Measurements from ENCODE around the gene KCNJ12.
"Not testable (repeated sequence)": the region's sequence is repeated elsewhere in the genome, so short reads cannot be mapped to it uniquely, and the experiment has no call there.

DNA sequence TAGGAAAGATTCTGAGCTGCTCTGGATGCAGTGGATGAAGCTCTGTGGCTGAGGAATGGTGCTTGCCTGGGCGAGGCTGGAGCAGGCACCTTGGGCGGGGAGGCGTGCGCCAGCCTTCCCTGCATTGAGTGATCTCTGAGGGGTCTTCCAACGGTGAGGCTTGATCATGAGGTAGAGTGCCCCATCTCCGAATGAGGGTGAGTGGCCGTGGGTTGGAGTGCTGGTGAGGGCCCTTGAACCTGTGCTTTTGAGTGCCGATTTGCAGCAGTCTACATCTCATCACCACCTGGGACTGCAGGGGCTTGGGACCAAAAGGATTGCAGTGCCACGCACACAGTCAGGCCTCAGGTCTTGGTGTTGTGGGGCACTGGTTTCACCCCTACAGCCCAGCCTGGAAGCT is 34.2 kb downstream of the KCNJ12 start:
- TF ChIP-seq PHB2 (IDR thresholded peaks at IDR 0.05; ENCODE audit: partially characterized antibody); TCF12 (IDR thresholded peaks at IDR 0.05); TCF12 (CRISPR knock-in tag; IDR thresholded peaks at IDR 0.05); CHD2 (IDR thresholded peaks at IDR 0.05; ENCODE audit: low read depth, low read length); ZNF263 (CRISPR knock-in tag; IDR thresholded peaks at IDR 0.05); REST (IDR thresholded peaks at IDR 0.05; ENCODE audit: borderline replicate concordance in 1 of 2, low read depth in 1 of 2, low read length in 2 of 2); MEIS2 (CRISPR knock-in tag; IDR thresholded peaks at IDR 0.05); ZBTB40 (IDR thresholded peaks at IDR 0.05); ZBTB40 (CRISPR knock-in tag; IDR thresholded peaks at IDR 0.05); ZNF343 (CRISPR knock-in tag; IDR thresholded peaks at IDR 0.05); POLR2A (IDR thresholded peaks at IDR 0.05; ENCODE audit: insufficient read depth in 1 of 2, low read depth in 2 of 2, low read length in 2 of 2): not testable (repeated sequence)
- TF ChIP-seq, protein P1, sequence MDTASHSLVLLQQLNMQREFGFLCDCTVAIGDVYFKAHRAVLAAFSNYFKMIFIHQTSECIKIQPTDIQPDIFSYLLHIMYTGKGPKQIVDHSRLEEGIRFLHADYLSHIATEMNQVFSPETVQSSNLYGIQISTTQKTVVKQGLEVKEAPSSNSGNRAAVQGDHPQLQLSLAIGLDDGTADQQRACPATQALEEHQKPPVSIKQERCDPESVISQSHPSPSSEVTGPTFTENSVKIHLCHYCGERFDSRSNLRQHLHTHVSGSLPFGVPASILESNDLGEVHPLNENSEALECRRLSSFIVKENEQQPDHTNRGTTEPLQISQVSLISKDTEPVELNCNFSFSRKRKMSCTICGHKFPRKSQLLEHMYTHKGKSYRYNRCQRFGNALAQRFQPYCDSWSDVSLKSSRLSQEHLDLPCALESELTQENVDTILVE (CRISPR knock-in tag; IDR thresholded peaks at IDR 0.05), result not testable (repeated sequence)
- TF ChIP-seq, protein P2, sequence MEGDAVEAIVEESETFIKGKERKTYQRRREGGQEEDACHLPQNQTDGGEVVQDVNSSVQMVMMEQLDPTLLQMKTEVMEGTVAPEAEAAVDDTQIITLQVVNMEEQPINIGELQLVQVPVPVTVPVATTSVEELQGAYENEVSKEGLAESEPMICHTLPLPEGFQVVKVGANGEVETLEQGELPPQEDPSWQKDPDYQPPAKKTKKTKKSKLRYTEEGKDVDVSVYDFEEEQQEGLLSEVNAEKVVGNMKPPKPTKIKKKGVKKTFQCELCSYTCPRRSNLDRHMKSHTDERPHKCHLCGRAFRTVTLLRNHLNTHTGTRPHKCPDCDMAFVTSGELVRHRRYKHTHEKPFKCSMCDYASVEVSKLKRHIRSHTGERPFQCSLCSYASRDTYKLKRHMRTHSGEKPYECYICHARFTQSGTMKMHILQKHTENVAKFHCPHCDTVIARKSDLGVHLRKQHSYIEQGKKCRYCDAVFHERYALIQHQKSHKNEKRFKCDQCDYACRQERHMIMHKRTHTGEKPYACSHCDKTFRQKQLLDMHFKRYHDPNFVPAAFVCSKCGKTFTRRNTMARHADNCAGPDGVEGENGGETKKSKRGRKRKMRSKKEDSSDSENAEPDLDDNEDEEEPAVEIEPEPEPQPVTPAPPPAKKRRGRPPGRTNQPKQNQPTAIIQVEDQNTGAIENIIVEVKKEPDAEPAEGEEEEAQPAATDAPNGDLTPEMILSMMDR (CRISPR knock-in tag; IDR thresholded peaks at IDR 0.05), result not testable (repeated sequence)

All from HepG2 (cell line).